ENCODE results near the gene SLC16A9.
A peak's percentile ranks its signal among the peaks of the same experiment; 100 is the strongest.
"Not testable (repeated sequence)": the region's sequence is repeated elsewhere in the genome, so short reads cannot be mapped to it uniquely, and the experiment has no call there.

Gene SLC16A9

GRCh38 chr10:59672150-59672875, 37.3 kb downstream of the SLC16A9 start:
- no peak for DNase-seq

DNA sequence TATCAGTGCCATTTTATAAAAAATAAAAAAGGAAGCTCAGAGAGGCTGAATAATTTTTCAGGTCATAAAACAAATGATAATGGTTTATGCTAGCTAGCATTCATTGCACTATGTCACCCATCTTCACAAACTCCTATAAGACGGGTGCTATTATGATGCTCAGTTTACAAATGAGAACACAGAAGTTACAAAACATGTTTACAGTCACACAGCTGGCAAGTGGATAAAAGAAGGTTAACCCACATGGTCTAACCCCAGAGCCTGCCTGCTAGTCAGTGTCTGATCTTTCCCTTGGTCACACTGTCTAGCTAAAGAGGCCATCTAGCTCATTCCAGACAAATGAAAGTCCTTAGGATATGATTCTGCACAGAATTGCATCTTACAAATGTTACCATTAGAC, 39.4 kb downstream of the SLC16A9 start:
- no peak for DNase-seq

GRCh38 chr10:59668096-59668495, 41.6 kb downstream of the SLC16A9 start:
- DNase-seq: peak; percentile 73

DNA sequence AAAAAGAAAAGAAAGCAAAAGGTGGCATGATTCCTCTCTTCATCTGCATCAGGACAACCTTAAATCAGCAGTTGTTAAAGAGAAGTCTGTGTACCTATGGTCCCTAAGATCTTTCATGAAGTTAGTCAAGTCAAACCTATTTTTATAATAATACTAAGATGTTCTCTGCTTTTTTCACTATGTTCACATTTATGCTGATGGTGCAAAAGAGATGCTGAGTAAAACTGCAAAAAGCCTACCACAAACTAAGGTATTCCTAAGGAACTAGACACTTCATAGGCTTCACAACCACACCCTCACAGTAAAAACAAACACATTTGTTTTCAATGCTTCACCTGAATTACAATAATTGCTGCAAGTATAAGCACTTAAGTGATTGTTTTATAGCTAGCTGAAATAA, 43.3 kb downstream of the SLC16A9 start:
- no peak for DNase-seq

DNA sequence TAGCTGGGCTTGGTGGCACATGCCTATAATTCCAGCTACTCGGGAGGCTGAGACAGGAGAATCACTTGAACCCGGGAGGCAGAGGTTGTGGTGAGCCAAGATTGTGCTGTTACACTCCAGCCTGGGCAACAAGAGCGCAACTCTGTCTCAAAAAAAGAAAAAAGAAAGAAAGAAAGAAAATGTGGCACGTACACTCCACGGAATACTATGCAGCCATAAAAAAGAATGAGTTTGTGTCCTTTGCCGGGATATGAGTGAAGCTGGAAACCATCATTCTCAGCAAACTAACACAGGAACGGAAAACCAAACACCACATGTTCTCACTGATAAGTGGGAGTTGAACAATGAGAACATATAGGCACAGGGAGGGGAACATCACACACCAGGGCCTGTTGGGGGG, 46.4 kb downstream of the SLC16A9 start:
- not testable (repeated sequence) for DNase-seq

DNA sequence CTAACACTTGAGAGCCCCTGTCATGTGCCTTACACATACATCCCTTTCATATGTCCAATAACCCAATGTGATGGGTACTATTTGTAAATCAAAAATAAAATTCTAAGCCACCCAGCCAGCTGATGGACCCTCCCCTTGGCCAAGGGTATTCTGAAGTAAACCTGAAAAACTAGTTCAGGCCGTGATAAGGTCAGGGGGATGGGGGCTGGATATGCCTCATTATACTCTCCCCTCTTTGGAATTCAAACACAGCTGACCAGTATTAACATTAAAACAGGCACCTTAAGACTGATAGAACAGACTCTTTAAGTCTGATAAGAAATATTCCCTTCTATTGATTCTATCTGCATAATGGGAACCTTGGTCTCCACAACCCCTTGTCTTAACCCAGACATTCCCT, 51.9 kb downstream of the SLC16A9 start:
- DNase-seq: no peak

- peak; percentile 27 for DNase-seq
Observed at GRCh38 chr10:59655309-59655708, 54.3 kb downstream of the SLC16A9 start.

DNA sequence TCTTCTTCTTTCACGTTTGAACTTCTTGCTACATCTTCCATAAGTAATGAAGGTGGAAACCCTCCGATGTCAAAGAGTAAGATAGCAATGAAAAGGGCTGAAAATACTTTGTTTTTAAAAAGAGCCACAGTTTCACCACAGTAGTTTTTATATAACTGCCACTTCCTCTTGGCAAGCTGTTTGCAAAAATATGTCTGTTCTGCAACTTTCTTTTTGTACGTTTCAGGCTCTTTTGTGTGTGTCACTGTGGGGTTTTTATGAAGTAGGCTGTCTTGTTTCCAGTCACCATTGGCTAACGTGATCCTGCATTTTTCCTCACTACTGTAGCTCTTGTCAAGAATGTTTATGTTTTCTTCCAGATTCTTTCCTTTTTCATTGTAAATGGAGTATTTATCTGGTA, 55.6 kb downstream of the SLC16A9 start:
- DNase-seq: no peak

DNA sequence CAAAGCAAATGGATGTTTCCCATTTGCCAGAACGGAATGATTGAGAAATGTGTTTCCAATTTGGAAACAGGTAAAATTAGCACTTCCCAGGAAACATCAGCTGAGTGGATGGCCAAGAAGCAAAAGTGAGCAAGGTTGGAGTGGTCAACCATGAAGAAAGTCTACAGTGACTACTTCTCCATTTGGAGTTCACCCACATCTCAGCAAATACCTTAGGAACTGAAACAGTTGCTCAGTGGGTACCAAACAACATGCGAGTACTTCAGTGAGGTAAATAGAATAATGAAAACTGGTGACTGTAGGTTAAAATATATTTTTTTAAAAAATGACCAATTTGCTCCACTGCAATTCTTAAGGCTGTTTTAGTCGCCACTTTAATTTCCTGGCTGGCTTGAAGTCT, 57.7 kb downstream of the SLC16A9 start:
- DNase-seq: no peak

GRCh38 chr10:59649606-59650346, 59.9 kb downstream of the SLC16A9 start:
- no peak for DNase-seq

- DNase-seq: peak; percentile 12
Observed at GRCh38 chr10:59648711-59649201, 60.9 kb downstream of the SLC16A9 start.

DNA sequence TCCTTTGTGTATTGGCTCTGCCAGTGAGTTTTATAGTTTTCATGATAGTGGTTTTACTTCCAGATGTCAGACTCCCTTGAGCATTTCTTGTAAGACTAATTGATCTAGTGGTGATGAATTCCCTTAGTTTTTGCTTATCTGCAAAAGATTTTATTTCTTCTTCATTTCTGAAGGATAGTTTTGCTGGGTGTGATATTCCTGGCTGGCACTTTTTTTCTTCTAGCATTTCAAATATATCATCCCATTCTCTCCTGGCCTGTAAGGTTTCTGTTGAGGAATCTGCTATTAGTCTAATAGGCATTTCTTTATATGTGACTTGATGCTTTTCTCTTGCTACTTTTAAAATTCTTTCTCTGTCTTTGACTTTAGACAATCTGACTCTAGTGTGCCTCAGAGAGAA, 64.8 kb downstream of the SLC16A9 start:
- no peak for DNase-seq

DNA sequence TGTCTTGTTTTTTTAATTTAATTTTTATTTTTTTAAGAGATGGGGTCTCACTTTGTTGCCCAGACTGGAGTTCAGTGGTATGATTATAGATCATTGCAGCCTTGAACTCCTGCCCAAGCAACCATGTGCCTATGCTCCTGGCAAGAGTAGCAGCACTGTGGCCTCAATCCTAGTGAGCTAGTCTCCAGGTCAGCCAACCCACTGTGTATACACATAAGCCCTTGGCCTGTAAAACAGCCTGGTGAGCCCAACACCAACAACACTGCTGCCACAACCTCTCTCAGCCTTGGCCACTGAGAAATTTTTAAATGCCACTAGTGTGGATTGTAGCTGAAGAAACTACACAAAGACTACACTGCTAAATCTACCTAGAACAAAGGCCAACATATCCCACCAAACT, 68.0 kb downstream of the SLC16A9 start:
- not testable (repeated sequence) for DNase-seq

GRCh38 chr10:59635502-59636290, 74.0 kb downstream of the SLC16A9 start:
- DNase-seq: peak; percentile 51

DNA sequence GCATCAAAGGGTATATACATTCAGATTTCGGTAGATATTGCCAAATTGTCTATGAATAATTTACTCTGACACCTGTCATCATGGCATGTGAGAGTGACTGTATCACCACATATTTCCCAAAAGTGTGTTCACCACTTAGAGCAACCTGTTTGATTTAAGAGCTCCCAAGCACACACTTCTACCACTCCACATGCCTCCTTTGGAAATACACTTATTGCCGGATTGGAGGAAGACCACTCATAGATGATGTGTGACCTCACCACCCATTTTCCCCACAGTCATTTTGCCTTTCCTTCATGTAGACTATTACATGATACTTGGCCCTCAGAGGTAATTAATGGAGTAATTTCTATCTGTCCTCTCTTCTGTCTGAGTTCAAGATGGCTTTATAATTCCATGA, 75.5 kb downstream of the SLC16A9 start:
- no peak for DNase-seq

- no peak for DNase-seq
Observed at GRCh38 chr10:59633063-59633462, 76.6 kb downstream of the SLC16A9 start.

DNA sequence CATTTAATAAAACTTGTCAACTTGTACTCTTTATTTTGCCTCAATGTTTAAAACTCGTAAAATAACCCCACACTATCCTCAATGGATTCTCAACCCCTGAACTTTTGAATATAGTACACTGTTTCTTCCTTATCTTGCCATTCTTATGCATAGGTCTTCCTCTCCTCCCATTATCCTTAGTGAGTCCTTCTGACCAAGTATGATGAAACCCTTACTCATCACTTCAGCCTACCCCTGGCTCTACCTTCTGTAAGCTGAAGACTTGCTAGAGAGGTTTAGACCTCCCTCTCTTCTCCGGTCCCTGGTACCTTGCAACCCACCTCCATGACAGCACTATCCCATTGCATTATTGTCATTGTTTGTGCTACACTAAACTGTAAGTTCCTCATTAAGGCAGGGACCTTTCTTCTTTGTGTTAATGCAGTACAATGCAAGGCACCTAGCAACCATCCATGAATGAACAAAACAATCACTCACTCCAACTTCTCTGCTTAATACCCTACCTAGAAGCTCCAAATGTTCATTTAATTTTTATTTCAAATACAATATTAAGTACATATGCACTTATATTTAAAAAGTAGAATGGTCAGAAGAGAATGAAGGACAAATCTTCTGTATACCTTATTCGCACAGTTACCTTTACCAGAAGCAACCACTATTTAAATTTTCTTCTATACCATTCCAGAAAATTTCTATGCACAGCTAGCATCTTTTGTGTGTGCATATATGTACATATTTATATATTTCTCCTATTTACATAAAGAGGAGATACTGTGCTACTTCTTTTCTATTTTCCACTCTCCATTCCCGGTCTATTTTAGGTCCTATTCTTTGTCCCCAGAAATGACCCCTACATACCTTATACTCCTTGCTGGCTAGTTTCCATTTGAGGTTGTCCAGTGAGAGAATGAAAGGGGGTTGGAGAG, 77.5 kb downstream of the SLC16A9 start:
- DNase-seq: peak; percentile 16

GRCh38 chr10:59631237-59631636, 78.4 kb downstream of the SLC16A9 start:
- DNase-seq: no peak

DNA sequence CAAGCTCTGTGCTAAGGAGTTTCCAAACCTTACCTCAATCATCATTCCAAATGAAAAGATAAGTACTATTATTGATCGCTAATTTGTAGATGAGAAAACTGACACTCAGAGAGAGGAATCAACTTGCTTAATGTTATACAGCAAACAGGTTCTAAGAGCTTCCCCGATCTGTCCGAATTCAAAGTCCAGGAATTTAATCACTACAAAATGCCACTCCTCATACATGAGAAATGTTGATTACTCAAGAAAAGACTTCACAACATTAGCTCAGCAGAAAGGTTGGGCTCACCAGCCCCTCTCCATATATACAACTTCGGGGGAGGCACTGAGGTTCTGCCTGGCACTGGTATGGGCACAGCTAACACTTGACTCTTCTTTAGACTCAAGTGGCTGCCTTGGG, 80.7 kb downstream of the SLC16A9 start:
- DNase-seq: no peak

DNA sequence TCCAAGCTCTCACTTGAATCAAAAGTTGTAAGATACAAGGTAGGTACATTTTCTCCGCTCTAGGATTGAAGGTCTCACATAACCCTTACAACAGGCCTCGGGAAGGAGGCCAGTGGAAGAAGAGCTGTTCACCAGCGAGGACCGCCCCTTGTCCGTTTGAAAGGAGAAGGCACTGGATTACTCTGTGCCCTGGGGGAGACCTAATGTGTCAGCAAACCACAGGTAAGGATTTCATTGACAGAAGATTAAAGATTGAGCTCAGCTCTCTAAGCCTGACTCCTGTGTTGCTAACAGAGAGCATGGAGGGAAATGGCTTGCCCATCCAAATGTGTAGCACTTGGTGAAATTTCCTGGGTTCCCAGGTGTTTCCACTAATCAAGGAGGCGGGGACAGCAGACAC, 81.2 kb downstream of the SLC16A9 start:
- DNase-seq: no peak

DNA sequence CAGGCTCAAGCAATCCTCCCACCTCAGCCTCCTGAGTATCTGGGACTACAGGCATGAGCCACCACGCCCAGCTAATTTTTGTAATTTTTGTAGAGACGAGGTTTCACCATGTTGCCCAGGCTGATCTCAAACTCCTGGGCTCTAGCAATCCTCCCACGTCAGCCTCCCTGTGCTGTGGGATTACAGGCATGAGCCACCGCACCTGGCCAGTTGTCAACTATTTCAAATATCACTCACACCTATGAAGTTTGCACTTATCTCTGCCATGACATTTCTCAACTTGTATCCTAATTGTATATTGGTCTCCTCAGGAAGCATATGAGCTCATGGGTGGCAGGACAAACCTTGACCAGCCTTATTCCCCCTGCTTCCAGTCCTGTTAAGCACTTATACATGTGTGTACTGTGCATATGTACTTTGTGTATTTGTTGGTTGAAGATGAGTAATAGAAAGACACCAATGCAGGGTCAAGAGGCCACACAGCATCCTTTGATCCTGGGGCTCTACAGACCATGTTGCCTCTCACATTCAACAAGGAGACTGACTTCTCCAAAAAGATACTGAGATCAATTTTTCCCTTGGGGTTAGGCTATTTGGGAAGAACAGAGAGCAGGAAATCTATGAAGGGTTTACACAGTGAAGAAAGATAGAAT, 82.2 kb downstream of the SLC16A9 start:
- no peak for DNase-seq

DNA sequence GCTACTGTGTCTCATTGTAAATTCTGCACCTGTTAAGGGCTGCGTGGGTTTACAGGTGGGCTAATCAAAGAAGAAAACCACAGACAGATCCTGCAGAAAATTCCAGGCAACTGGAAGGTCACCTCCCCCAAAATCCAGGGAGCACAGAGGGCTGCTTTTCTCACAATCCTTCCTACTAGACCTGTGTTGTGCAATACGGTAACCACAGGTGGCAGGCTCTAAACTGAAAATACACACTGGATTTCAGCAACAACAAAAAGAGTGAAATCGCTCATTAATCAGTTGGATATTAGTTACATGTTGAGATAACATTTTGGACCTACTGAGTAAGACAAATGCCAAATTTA, 83.2 kb downstream of the SLC16A9 start:
- no peak for DNase-seq
